ENCODE measurements around the gene PPARA.

PPARA gene

DNA sequence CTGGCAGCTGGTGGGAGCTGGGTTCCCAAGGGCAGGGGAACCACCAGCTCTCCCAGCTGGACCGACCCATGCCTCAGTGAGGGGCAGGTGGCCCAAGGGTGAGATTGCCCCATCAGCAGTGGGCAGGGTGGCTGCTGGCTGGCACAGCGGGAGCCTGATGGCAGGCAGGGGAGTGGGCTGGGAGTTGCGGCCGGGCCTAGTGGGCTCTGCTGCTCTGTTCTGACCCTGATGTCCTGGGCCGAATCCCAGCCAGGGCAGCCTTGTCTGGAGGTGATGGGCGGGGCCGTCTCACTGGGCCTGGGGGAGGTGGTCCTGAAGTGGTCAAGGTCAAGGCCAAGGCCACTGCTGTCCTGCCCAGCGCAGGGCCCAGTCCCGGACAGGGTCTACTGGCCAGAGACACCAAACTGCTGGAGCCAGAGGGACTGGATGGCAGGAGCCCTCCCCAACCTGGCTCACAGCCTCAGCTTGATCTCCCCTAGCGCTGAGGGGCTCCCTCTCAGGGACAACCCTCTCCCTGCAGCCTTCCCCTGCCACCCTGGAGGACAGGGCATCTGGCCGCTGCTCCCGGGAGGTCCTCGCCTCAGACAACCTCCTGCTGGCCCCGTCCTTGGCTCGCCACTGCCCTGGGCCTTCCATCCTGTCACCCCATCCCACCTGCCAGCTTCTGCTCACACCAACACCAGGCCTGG, 26.5 kb upstream of the PPARA start:
- H3K4me3 ChIP-seq (replicated peaks; ENCODE audit: low read depth, low read length): no peak overlapping the region
- no peak for DNase-seq (ENCODE audit: extremely low read depth, insufficient read length)
- no peaks in the 10 kb centered on the region for H3K27me3 ChIP-seq (replicated peaks; ENCODE audit: control insufficient read depth, insufficient read depth, low read length)
- no peaks in the 10 kb centered on the region for H3K36me3 ChIP-seq (ENCODE audit: control insufficient read depth, insufficient read depth, low read length)
- TF ChIP-seq, protein P1, sequence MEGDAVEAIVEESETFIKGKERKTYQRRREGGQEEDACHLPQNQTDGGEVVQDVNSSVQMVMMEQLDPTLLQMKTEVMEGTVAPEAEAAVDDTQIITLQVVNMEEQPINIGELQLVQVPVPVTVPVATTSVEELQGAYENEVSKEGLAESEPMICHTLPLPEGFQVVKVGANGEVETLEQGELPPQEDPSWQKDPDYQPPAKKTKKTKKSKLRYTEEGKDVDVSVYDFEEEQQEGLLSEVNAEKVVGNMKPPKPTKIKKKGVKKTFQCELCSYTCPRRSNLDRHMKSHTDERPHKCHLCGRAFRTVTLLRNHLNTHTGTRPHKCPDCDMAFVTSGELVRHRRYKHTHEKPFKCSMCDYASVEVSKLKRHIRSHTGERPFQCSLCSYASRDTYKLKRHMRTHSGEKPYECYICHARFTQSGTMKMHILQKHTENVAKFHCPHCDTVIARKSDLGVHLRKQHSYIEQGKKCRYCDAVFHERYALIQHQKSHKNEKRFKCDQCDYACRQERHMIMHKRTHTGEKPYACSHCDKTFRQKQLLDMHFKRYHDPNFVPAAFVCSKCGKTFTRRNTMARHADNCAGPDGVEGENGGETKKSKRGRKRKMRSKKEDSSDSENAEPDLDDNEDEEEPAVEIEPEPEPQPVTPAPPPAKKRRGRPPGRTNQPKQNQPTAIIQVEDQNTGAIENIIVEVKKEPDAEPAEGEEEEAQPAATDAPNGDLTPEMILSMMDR (IDR thresholded peaks at IDR 0.05; ENCODE audit: insufficient read depth, low read length, poor library complexity, severe bottlenecking): no peak

DNA sequence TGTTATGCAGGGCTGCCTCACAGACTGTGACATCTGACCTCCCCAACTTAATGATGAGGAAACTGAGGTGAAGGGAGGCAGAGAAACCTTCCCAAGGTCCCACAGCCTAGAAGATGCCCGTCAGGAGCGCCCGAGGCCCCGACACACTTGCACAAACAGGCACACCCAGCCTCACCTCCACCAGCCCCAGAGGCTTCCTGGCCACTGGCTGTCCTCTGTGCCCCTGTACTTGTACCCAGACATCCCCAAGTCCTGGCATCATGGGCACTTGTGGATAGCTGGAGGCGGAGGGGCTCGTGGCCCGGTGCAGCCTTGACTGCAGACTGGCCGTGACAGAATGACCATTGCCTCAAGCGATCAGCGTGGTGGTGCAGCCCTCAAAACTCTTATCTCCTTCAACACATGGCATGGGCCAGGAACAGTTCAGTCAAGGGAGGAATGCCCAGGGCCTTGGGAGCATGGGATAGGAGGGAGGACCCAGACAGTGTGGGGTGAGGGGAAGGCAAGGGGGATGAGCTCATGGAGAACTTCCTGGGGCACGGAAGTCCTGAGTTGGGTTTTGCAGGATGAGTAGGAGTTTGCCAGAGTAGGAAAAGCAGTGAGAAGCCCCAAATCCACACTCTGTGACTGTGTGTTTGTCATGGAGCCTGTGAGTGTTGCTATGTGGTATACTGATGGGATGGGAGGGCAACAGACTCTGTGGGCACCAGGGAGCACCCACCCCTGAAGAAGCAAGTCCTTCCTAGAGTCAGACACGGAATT, 25.8 kb upstream of the PPARA start:
- TF ChIP-seq, protein P1 (IDR thresholded peaks at IDR 0.05; ENCODE audit: insufficient read depth, low read length, poor library complexity, severe bottlenecking): no peak
- DNase-seq (ENCODE audit: extremely low read depth, insufficient read length): no peak
- H3K36me3 ChIP-seq (ENCODE audit: control insufficient read depth, insufficient read depth, low read length): no peaks in the 10 kb centered on the region
- H3K4me3 ChIP-seq (replicated peaks; ENCODE audit: low read depth, low read length): no peak overlapping the region
- H3K27me3 ChIP-seq (replicated peaks; ENCODE audit: control insufficient read depth, insufficient read depth, low read length): no peaks in the 10 kb centered on the region

DNA sequence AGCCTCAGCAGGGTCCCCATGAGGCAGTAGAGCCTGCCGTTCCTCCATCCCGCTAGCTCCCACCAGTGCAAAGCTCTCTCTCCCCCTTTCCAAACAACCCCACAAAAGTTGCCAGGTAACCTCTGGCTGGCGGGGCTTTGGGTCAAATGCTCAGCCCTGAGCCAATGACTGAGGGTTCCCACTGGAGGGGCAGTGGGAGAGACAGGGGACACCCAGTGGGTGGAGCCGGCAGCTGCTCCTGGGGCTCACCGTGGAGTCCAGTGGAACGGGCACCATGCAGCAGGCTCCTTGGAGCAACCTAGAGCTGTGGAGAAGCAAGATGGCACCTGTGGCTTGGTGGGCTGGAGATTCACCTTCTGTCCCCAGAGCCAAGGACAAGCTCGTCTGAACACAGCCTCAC, 25.0 kb upstream of the PPARA start:
- H3K4me3 ChIP-seq (replicated peaks; ENCODE audit: low read depth, low read length): no peak overlapping the region
- no peak for DNase-seq (ENCODE audit: extremely low read depth, insufficient read length)
- TF ChIP-seq, protein P1 (IDR thresholded peaks at IDR 0.05; ENCODE audit: insufficient read depth, low read length, poor library complexity, severe bottlenecking): no peak
- no peaks in the 10 kb centered on the region for H3K27me3 ChIP-seq (replicated peaks; ENCODE audit: control insufficient read depth, insufficient read depth, low read length)
- no peaks in the 10 kb centered on the region for H3K36me3 ChIP-seq (ENCODE audit: control insufficient read depth, insufficient read depth, low read length)

DNA sequence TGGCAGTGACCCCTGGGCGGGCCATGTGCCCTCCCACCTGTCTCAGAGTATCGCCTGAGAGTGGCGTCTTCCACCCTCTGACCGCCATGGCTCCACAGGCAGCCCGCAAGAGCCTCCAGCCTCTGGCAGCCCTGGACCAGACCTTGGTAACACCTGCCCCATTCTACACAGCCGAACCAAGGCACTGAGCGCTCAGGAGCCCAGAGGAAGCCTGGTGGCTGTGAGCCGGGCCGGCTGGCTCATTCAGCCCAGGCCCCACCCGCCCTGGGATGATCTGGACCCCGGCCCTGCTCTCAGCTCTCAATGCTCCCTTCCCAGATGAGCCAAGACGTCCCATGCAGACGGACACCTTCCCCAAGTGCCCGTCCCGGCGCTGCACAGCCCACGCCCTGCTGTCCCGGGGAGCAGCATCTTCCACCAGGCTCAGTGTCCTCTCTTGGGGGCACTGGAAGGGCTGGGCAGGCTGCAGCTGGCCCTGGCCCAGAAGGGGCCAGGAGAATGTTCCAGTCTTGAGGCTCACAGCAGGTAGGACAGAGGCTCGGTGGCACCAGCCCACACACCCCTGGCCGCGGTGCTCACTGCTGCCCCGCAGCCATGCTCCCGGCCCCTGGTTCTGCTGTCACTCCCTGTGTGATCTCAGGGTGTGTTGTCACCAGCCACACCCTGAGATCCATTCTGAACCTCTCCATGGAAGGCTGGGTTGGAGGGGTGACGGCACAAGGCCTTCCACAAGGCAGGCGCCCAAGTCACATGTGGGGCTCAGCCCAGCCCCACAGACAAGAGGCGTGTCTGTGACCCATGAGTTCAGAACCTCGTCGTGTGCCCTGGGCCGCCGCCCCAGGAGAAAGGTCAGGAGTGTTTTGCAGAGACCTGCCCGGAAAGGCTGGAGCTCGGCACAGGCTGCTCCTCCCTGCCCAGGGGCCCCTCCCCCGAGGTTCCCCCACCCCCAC, 24.2 kb upstream of the PPARA start:
- no peak overlapping the region for H3K4me3 ChIP-seq (replicated peaks; ENCODE audit: low read depth, low read length)
- H3K27me3 ChIP-seq (replicated peaks; ENCODE audit: control insufficient read depth, insufficient read depth, low read length): no peaks in the 10 kb centered on the region
- DNase-seq (ENCODE audit: extremely low read depth, insufficient read length): no peak
- H3K36me3 ChIP-seq (ENCODE audit: control insufficient read depth, insufficient read depth, low read length): no peaks in the 10 kb centered on the region
- TF ChIP-seq, protein P1 (IDR thresholded peaks at IDR 0.05; ENCODE audit: insufficient read depth, low read length, poor library complexity, severe bottlenecking): no peak

DNA sequence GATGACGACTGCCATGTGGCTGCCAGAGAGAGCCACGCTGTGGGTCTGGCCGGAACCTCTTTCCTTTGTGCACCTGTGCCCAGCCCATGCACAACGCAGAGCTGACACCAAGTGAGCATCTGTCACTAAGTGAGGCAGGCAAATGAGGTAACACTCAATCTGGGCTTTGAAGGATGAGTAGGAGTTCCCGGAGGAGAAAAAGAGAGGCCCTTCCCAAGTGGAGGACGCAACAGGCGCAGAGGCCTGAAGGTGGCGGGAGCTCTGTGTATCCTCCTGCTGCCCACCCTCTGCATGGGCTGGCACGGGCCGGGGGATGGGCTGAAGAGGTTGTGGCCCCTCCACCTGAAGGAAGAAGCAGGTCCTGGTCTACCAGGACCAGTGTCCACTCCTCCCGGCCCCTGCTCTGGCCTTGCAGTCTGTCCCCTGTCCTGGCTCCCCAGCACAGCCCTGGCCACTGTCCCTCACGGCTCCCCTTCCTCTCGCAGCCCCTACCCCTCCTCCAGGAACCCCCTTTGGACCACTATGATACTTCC, 23.4 kb upstream of the PPARA start:
- no peaks in the 10 kb centered on the region for H3K27me3 ChIP-seq (replicated peaks; ENCODE audit: control insufficient read depth, insufficient read depth, low read length)
- no peak overlapping the region for H3K4me3 ChIP-seq (replicated peaks; ENCODE audit: low read depth, low read length)
- no peak for DNase-seq (ENCODE audit: extremely low read depth, insufficient read length)
- no peaks in the 10 kb centered on the region for H3K36me3 ChIP-seq (ENCODE audit: control insufficient read depth, insufficient read depth, low read length)
- TF ChIP-seq, protein P1 (IDR thresholded peaks at IDR 0.05; ENCODE audit: insufficient read depth, low read length, poor library complexity, severe bottlenecking): no peak
